GM12801 (cell line): ENCODE measurements around the gene MEIS2.

ENCODE experiments used
- TF ChIP-seq, protein P1 (sequence below): IDR thresholded peaks from one replicate; pipeline ENCODE4 v1.5.1; 2011; ENCODE audit warnings: control low read depth; ENCODE audit not compliant: insufficient read length; ENCODE audit errors: extremely low read depth

Gene MEIS2

DNA sequence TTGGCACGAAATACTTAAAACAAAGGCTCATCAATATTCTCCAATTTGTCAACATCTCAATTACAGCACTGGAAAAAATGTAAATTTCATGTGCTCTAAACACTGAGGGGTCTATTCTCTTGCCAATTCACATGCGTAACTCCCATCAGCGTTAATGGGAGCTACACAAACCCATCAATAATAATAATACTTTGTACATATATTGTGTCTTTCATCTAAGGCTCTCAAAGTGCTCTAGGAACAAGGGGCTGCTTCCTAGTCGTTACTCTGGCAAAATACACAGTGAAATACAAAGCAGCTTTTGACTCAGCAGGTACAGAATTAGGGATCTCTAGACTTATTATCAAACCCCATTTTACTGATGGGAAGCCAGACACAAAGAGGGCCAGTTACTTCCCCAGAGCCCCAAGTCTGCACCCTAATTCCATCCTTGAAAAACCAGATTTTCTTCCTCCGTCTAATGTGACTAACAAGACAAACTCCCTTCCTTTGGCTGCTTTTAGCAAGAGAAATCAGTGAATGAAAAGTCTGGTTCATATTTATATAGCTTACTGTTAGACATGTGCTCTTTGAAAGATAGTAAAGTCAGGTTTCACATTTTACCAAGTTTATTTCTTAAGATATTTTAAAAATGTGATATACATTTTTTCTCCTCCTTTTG, 20.0 kb downstream of the MEIS2 start:
- TF ChIP-seq, protein P1, sequence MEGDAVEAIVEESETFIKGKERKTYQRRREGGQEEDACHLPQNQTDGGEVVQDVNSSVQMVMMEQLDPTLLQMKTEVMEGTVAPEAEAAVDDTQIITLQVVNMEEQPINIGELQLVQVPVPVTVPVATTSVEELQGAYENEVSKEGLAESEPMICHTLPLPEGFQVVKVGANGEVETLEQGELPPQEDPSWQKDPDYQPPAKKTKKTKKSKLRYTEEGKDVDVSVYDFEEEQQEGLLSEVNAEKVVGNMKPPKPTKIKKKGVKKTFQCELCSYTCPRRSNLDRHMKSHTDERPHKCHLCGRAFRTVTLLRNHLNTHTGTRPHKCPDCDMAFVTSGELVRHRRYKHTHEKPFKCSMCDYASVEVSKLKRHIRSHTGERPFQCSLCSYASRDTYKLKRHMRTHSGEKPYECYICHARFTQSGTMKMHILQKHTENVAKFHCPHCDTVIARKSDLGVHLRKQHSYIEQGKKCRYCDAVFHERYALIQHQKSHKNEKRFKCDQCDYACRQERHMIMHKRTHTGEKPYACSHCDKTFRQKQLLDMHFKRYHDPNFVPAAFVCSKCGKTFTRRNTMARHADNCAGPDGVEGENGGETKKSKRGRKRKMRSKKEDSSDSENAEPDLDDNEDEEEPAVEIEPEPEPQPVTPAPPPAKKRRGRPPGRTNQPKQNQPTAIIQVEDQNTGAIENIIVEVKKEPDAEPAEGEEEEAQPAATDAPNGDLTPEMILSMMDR: no peak

DNA sequence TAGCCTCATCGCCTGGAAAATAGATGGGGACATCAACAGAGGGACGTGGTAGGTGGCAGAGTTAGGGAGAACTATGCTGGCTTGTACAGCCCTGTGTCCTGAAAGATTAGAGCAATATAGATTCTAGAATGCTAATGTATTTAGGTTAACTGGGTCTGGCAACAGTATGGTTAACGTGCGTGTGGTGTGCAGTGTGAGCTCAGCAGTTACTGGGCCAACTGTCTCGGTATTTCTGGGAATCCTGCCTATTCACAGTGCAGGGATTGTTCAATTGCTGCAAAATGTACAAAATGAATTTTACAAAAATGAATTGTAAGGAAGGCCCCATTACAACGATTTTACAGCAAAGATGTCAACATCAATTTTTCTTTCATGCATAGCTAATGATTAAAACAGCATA, 20.6 kb downstream of the MEIS2 start:
- TF ChIP-seq, protein P1: no peak

DNA sequence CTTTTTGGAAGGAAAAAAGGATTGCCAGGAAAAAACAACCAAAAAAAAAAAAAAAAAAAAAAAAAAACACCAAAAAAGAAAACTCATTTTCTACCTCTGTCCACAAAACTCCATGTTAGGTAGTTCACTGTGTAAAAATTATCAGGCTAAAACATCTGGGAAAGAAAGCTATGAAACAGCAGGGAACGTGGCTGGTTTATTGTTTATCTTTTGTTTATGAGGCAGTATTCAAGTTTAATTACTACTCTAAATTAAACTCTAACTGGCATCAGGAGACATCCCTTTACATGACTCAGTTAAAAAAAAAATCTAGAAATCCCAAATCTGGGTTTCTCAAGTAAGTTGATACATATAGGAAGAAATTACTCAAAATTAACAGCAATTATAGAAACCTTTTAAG, 21.8 kb downstream of the MEIS2 start:
- TF ChIP-seq, protein P1: no peak

DNA sequence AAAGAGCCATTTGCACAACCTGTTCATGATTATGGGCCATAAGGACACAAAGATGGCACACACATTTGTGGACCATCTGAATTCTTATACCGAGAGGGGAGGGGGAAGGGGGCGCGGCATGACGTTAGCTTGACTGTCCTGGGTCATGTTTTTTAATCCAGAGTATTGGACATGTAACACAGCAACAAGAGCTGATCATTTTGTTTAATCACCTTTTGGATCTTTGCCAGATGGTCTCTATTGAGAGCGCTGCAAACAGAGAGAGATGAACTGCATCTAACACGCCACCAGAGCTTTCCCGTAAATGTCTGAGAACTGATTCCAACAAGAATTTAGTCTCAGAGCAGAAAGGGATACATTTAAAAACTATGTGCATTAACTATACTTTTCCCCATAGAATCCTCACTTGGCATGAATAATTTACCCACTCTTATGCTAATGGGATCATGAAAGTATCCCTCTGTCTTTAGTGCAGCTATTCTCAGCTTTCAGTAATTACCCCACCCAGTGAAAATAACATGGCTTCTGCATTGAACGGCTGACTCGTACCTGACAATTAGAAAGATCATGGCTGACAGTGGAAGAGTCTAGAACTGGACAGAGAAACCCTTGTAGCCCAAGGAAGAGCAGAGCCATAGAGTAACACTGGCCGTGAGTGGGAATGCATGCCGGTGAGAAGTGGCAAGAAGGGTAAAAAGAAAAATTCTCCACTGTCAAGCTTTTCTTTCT, 22.6 kb downstream of the MEIS2 start:
- TF ChIP-seq, protein P1: no peak

DNA sequence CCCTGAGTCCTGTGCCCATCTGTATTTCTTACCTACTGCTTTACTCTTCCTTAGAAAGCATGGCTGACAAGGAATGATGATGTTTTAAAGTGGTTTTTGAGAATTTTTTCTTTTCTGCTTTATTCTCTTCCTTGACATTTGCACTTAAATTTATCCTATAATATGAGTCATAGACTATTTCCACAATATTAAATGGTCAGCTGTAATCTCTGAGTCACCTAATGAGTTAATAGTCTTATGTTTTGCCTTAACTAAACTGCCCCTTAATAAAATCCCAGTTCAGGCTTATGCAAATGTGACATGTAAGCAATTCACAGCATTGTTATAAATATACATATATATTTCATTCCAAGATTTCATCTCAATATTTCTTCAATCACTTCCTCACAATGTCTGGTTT, 23.8 kb downstream of the MEIS2 start:
- TF ChIP-seq, protein P1: no peak

DNA sequence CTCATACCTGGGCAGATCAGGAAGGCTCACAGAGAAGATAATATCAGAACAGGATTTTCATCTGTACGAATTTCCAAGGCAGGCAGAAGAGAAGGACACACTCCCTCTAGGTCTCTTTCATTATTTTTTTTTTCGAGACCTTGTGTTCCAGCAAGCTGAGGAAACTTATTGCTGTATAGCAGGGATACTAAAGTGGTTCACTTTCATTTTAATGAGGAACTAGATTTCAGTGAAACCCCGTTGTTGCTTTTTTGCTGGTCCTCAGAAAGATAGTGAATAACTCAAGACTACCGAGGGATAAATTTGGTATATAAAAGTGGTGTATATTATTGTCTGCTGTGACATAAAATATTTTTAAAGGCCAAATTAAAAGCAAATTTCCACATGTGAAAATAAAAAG, 24.6 kb downstream of the MEIS2 start:
- TF ChIP-seq, protein P1: no peak

DNA sequence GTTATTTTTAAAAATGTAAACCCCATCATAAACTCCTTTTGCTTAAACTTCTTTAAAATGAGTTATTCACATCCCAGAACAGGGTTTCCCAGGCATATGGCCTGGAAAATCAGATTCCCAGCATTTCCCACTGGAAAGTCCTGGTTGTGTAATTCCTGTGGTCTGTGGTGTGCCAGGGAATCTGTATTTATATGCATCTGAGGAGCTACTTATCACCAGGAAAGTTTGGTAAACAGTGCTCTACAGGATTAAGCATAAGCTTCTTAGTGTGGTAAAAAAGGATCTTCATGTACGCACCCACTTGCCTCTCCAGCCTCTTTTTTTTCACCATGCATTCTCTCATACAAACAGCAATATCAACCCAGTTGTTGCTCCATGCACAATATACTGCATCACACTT, 28.2 kb downstream of the MEIS2 start:
- TF ChIP-seq, protein P1: no peak
